HG02973 (cell line): ENCODE results near the gene ZNF627.
A peak's percentile ranks its signal among the peaks of the same experiment; 100 is the strongest.
"Not testable (repeated sequence)": the region's sequence is repeated elsewhere in the genome, so short reads cannot be mapped to it uniquely, and the experiment has no call there.

Experiments used
- ATAC-seq: cut with Tn5 transposase; IDR thresholded peaks from one replicate; pipeline ENCODE4 v1.9.1; 2021; ENCODE audit warnings: moderate library complexity; ENCODE audit not compliant: unreplicated experiment

ZNF627 gene

DNA sequence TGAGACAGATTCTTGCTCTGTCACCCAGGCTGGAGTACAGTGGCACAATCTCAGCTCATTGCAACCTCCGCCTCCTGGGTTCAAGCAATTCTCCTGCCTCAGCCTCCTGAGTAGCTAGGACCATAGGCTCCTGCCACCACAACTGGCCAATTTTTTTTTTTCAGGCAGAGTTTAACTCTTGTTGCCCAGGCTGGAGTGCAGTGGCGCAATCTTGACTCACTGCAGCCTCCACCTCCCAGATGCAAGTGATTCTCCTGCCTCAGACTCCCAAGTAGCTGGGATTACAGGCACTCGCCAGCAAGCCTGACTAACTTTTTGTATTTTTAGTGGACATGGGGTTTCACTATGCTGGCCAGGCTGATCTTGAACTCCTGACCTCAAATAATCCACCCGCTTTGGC is 23.5 kb upstream of the ZNF627 start:
- ATAC-seq: not testable (repeated sequence)

GRCh38 chr19:11574689-11575088 is 22.6 kb upstream of the ZNF627 start:
- no peak for ATAC-seq

DNA sequence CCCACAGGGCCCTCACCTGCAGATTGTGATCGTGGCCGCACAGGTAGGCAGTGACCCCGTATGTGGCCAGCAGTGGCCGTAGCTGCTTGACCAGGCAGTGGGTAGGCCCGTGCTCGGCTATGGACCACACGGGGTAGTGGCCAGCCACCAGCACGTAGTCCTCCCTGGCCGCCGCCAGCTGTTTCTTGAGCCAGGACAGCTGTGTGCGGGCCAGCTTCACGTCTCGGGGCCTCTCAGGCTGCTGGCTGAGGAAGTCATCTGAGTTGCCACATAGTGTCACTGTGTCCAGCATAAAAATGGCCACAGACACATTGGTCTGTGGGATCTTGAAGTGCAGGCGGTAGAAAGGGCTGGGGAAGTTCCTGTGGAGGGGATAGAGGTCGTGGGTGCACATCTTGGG is 21.1 kb upstream of the ZNF627 start:
- no peak for ATAC-seq

DNA sequence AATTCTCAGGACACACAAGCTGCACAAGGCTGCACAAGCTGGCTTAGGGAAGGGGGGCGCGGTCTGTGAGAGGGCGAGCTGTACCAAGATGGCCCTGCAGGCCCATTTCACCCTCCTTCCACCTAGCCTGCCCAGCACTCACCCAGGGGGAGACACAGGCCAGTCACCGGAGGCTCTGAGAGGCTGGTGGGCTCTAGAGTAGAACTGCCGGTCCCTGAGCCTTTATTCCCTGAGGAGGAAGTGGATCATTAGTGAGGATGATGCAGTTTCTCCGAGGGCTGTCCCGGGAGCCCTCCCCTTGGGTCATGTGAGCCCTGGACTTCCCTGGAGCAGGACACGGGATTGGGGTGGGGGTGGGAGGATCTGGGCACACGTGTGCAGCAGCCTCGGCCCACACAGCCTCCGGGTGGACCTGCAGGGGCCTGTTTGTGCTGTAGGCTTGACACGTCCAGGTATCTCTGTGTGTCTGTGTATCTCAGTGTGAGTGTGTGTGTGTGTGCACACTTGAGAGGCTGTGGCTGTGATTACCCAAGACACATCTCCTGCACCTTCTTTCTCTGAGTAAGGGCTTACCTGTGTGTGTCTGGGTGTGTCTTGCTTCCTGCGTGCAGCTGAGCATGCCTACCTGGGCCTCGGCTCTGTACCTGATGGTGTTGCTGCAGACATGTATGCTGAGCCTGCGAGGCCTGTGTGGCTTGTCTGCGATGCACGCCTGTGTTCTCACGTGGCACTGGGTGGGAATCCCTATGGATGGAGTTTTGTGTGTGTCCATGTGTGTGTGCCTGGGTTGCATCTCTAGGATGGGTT is 19.6 kb upstream of the ZNF627 start, which contains the start of gene ACP5:
ACP5 (minus strand) TSS at position 195 of the 807 bp plus-strand sequence. CDS start 328 bp downstream, outside the sequence.
- no peak for ATAC-seq

DNA sequence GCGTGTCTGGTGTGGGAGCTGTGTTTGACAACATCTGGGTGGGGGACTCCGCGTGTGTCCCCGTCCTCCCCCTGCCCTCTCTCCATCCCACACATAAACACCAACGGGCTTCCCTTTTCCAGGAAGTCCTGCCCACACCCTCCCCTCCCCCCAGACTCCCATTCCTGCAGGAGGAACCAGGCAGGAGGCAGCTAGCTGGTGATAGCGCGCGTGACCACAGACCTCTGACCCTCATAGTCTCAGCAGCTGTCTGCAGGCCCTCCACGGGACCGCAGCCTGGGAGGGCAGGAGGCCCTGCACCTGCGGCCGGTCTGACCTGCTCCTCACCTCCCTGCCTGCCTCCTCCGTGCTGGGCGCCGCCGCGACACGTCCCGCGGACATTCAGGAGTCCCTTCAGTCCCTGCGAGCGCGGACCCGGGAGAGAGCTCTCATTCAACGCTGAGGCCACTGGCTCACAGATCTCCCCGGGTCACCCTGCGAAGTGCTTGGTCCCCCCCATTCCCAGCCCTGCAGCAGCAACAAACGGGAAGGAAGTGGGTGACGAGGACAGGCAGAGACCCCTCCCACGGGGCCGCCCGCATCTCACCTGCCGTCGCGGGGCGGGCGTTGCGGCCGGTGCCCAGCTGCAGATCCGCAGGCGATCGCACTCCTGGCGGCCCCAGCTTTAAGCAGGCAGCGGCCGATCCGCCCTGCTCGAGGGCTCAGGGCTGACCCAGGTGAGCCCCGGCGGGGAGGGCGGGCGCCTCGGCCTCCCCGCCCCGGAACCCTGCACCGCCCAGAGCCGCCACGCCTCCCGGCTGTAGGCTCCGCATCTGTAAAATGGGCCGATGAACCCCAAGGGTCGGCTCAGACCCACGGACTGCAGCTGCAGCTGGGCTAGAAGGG is 18.8 kb upstream of the ZNF627 start:
- no peak for ATAC-seq

- no peak for ATAC-seq
These were observed 17.2 kb upstream of the ZNF627 start for GRCh38 chr19:11580116-11580515.

GRCh38 chr19:11581740-11582139 is 15.5 kb upstream of the ZNF627 start:
- ATAC-seq: peak; percentile 60

DNA sequence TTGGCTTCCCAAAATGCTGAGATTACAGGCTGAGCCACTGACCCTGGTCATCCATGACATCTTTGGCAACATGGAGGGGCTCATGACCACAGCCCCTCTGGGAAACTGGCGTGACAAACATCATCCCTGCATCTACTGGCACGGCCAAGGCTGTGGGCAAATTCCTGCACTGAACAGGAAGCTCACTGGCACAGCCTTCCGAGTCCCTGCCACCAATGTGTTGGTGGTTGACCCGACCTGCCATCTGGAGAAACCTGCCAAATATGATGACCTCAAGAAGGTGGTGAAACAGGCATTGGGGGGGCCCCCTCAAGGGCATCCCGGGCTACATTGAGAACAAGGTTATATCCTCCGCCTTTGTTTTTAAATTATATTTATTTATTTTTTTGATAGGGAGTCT is 11.0 kb upstream of the ZNF627 start:
- no peak for ATAC-seq

DNA sequence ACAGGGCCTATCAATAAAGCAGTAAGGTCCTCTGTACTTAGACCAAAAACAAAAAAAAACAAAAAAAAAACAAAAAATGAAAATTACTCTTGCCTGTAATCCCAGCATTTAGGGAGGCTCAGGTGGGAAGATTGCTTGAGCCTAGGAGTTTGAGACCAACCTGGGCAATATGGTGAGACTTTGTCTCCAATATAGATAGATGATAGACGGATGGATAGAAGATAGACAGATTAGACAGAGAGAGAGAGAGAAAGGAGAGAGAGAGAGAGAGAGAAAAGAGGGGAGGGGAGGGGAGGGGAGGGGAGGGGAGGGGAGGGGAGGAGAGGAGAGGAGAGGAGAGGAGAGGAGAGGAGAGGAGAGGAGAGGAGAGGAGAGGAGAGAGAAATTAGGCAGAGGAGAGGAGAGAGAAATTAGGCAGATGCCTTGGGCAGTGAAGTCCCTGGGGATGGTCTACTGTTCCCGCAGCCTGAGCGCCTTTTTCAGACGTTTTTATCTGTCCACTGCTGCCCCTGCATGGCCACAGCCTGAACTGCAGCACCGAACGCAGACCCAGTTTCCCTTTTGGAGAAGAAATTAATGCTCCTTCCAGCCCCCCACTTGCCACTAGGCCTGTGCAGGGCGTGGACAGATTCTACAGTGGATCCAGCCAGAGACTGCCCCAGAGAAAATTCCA is 9.8 kb upstream of the ZNF627 start:
- ATAC-seq: no peak

DNA sequence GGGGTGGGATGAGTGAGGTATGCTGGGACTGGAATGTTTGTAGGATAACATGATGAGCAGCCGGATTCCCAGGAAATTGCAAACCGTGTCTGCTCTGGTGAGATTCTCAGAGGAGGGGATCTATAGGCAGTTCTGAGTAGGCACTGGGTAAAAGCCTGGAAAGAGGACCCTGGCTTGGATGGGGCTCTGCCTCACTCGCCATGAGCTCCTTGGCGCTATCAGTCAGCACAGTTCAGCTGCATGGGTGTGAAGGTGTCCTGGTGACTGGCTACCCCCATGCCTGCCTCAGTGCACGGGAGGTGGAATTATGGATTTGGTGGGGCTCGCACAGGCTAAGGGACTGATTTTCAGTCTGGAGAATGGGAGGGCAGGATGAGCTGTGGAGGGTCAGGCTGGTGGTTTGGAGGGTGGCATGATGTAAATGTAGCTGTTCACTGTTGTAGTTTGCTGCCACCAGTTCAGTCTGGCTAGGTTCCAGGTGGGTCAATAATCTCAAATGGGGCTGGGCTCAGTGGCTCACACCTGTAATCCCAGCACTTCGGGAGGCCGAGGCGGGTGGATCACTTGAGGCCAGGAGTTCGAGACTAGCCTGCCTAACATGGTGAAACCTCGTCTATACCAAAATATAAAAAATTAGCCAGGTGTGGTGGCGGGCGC is 9.2 kb upstream of the ZNF627 start:
- no peak for ATAC-seq

- ATAC-seq: no peak
These were observed 3.2 kb upstream of the ZNF627 start for GRCh38 chr19:11594084-11594483.

- no peak for ATAC-seq
These were observed 1.1 kb upstream of the ZNF627 start for GRCh38 chr19:11596156-11596555.

GRCh38 chr19:11598103-11598483 is 810 bp downstream of the ZNF627 start:
- no peak for ATAC-seq

GRCh38 chr19:11598746-11599145 is 1.5 kb downstream of the ZNF627 start:
- no peak for ATAC-seq

- ATAC-seq: not testable (repeated sequence)
These were observed 2.4 kb downstream of the ZNF627 start for GRCh38 chr19:11599704-11600103.

GRCh38 chr19:11606484-11606883 is 9.2 kb downstream of the ZNF627 start:
- ATAC-seq: no peak

DNA sequence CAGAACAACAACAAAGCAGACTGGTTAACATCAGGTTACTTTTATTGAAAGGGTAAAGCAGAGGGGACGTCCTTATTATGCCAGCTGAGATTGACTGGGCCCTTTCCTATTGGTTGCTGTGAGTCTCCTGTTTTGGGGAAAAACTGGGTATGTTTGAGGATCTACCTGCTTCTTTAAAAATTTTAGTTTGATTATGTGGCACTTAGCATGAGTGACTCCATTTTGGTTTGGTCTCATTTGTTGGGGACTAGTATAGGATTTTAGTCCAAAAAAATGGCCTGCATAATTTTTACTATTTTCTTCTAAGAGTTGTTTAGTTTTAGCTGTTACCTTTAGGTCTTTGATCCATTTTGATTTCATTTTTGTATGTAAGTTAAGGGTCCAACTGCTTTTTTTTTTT is 14.4 kb downstream of the ZNF627 start:
- ATAC-seq: no peak

- no peak for ATAC-seq
These were observed 15.7 kb downstream of the ZNF627 start for GRCh38 chr19:11612816-11613511.

DNA sequence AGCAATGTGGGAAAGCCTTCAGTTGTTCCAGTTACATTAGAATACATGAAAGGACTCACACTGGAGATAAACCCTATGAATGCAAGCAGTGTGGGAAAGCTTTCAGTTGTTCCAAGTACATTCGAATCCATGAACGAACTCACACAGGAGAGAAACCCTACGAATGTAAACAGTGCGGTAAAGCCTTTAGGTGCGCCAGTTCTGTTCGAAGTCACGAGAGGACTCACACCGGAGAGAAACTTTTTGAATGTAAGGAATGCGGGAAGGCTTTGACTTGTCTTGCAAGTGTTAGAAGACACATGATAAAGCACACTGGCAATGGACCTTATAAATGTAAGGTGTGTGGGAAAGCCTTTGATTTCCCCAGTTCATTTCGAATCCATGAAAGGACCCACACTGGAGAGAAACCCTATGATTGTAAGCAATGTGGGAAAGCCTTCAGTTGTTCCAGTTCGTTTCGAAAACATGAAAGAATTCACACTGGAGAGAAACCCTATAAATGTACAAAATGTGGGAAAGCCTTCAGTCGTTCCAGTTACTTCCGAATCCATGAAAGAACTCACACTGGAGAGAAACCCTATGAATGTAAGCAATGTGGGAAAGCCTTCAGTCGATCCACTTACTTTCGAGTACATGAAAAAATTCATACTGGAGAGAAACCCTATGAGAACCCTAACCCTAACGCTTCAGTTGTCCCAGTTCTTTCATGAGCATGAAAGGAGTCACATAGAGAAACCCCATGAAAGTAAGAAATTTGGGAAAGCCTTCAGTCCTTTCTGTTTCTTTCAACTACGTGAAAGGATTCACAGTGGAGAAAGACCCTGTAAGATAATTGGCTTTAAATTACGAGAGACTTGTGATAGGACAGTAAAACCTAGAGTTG is 20.1 kb downstream of the ZNF627 start:
- ATAC-seq: no peak
